MM.1S (cell line): Measurements from ENCODE around the gene VPS45.
"Not testable (repeated sequence)": the region's sequence is repeated elsewhere in the genome, so short reads cannot be mapped to it uniquely, and the experiment has no call there.

Experiments used
- DNase-seq: peaks from one replicate; pipeline ENCODE4 v3.0.0-alpha.2; 2015
- H2AFZ ChIP-seq: fragments of 300-600 bp; sonication (generic); 2 replicates; pipeline ENCODE4 v1.6.0; 2016; ENCODE audit warnings: antibody characterized with exemption, low read length
- H3F3A ChIP-seq: fragments of 300-600 bp; sonication (generic); 2 replicates; pipeline ENCODE4 v1.6.1; 2016; ENCODE audit warnings: mild to moderate bottlenecking, antibody characterized with exemption, low read length, moderate library complexity, mixed read lengths; ENCODE audit not compliant: insufficient read depth
- H3K27ac ChIP-seq: fragments of 300-600 bp; sonication (generic); 2 replicates; pipeline ENCODE4 v1.5.1; 2016; ENCODE audit warnings: mild to moderate bottlenecking, low read length
- H3K27me3 ChIP-seq: fragments of 300-600 bp; sonication (generic); replicated peaks from 2 replicates; pipeline ENCODE4 v1.6.0; 2016; ENCODE audit warnings: low read length; ENCODE audit not compliant: insufficient read depth
- H3K36me3 ChIP-seq: fragments of 300-600 bp; sonication (generic); replicated peaks from 2 replicates; pipeline ENCODE4 v1.6.1; 2016; ENCODE audit warnings: mild to moderate bottlenecking, low read length, mixed read lengths; ENCODE audit not compliant: insufficient read depth
- H3K4me1 ChIP-seq: fragments of 300-600 bp; sonication (generic); 2 replicates; pipeline ENCODE4 v1.6.1; 2016; ENCODE audit warnings: low read length, mixed read lengths
- H3K4me2 ChIP-seq: fragments of 300-600 bp; sonication (generic); 2 replicates; pipeline ENCODE4 v1.6.0; 2016; ENCODE audit warnings: low read depth, low read length
- H3K4me3 ChIP-seq: fragments of 300-600 bp; sonication (generic); 2 replicates; pipeline ENCODE4 v1.5.1; 2016; ENCODE audit warnings: low read length, mixed read lengths
- H3K79me2 ChIP-seq: fragments of 300-600 bp; sonication (generic); 2 replicates; pipeline ENCODE4 v1.6.1; 2016; ENCODE audit warnings: mixed run types, low read length, mixed read lengths
- H3K9ac ChIP-seq: fragments of 300-600 bp; sonication (generic); 2 replicates; pipeline ENCODE4 v1.6.1; 2016; ENCODE audit warnings: low read length, mixed read lengths
- H3K9me2 ChIP-seq: fragments of 300-600 bp; sonication (generic); replicated peaks from 2 replicates; pipeline ENCODE4 v1.6.1; 2016; ENCODE audit warnings: mild to moderate bottlenecking, low read length, mixed read lengths; ENCODE audit not compliant: insufficient read depth
- H3K9me3 ChIP-seq: fragments of 300-600 bp; sonication (generic); replicated peaks from 2 replicates; pipeline ENCODE4 v1.6.1; 2016; ENCODE audit warnings: mild to moderate bottlenecking, low read length, mixed read lengths; ENCODE audit not compliant: insufficient read depth
- H4K20me1 ChIP-seq: fragments of 300-600 bp; sonication (generic); 2 replicates; pipeline ENCODE4 v1.6.1; 2016; ENCODE audit warnings: mild to moderate bottlenecking, low read length, moderate library complexity, mixed read lengths; ENCODE audit not compliant: insufficient read depth
- CTCF ChIP-seq: fragments of 300-600 bp; sonication (generic); IDR thresholded peaks from 2 replicates; pipeline ENCODE4 v1.5.1; 2016; ENCODE audit warnings: antibody characterized with exemption, low read length, mixed read lengths
- EZH2 ChIP-seq: fragments of 300-600 bp; sonication (generic); optimal IDR thresholded peaks from 2 replicates; pipeline ENCODE3; 2017; ENCODE audit warnings: low read depth, mild to moderate bottlenecking, antibody characterized with exemption, low read length, mixed read lengths
- EZH2phosphoT487 ChIP-seq: fragments of 300-600 bp; sonication (generic); IDR thresholded peaks from 2 replicates; pipeline ENCODE4 v1.6.1; 2018; ENCODE audit warnings: antibody characterized with exemption, low read length

Gene VPS45

GRCh38 chr1:150183061-150183460 lies 115.5 kb downstream of the VPS45 start:
- H4K20me1 ChIP-seq: no peaks in the 10 kb centered on the region
- H2AFZ ChIP-seq: no peak overlapping the region
- DNase-seq: no peak
- H3K9me3 ChIP-seq: no peaks in the 10 kb centered on the region
- no peak overlapping the region for H3K4me3 ChIP-seq
- no peak overlapping the region for H3K9ac ChIP-seq
- TF ChIP-seq EZH2phosphoT487: no peak
- no peak for TF ChIP-seq EZH2
- no peak for TF ChIP-seq CTCF
- no peaks in the 10 kb centered on the region for H3F3A ChIP-seq
- H3K36me3 ChIP-seq: no peaks in the 10 kb centered on the region
- H3K79me2 ChIP-seq: no peaks in the 10 kb centered on the region
- H3K27me3 ChIP-seq: no peaks in the 10 kb centered on the region
- no peak overlapping the region for H3K4me2 ChIP-seq
- H3K4me1 ChIP-seq: no peaks in the 10 kb centered on the region
- no peak overlapping the region for H3K27ac ChIP-seq
- H3K9me2 ChIP-seq: no peaks in the 10 kb centered on the region

- TF ChIP-seq CTCF (no peak), EZH2phosphoT487 (no peak), EZH2 (no peak)
- no peaks in the 10 kb centered on the region for H3F3A ChIP-seq
- no peak overlapping the region for H3K9ac ChIP-seq
- no peaks in the 10 kb centered on the region for H3K79me2 ChIP-seq
- no peaks in the 10 kb centered on the region for H3K36me3 ChIP-seq
- no peak overlapping the region for H3K4me2 ChIP-seq
- no peaks in the 10 kb centered on the region for H3K9me3 ChIP-seq
- no peak overlapping the region for H3K4me3 ChIP-seq
- no peaks in the 10 kb centered on the region for H3K27me3 ChIP-seq
- no peak overlapping the region for H2AFZ ChIP-seq
- DNase-seq: no peak
- H3K9me2 ChIP-seq: no peaks in the 10 kb centered on the region
- no peaks in the 10 kb centered on the region for H3K4me1 ChIP-seq
- no peak overlapping the region for H3K27ac ChIP-seq
- no peaks in the 10 kb centered on the region for H4K20me1 ChIP-seq
Measured at GRCh38 chr1:150185481-150185880, 117.9 kb downstream of the VPS45 start.

GRCh38 chr1:150186438-150186788 lies 118.8 kb downstream of the VPS45 start:
- H3K27me3 ChIP-seq, H3K9ac ChIP-seq, H2AFZ ChIP-seq, DNase-seq, H3F3A ChIP-seq, H3K9me2 ChIP-seq, H3K79me2 ChIP-seq, H3K4me2 ChIP-seq, H3K9me3 ChIP-seq, H3K27ac ChIP-seq, H3K4me3 ChIP-seq, H3K36me3 ChIP-seq, H3K4me1 ChIP-seq, H4K20me1 ChIP-seq: not testable (repeated sequence)

- TF ChIP-seq EZH2 (no peak), CTCF (peak; percentile 51)
- Histone ChIP-seq H3K9me3 (no peaks in the 10 kb centered on the region), H3K4me3 (no peak overlapping the region), H3K9me2 (no peaks in the 10 kb centered on the region), H3F3A (no peaks in the 10 kb centered on the region), H3K4me1 (no peaks in the 10 kb centered on the region), H3K27me3 (no peaks in the 10 kb centered on the region), H3K79me2 (no peaks in the 10 kb centered on the region), H3K27ac (no peak overlapping the region), H4K20me1 (no peaks in the 10 kb centered on the region), H3K4me2 (no peak overlapping the region), H3K36me3 (no peaks in the 10 kb centered on the region), H2AFZ (no peak overlapping the region), H3K9ac (no peak overlapping the region)
- DNase-seq: peak; percentile 18
Measured at GRCh38 chr1:150186789-150187559, 119.4 kb downstream of the VPS45 start.
